Activated CD4-positive, CD25-positive, alpha-beta regulatory T cell treated with anti-CD3 and anti-CD28 coated beads, Interleukin-2, amount 50 U/mL, for 72 hours (primary cell): ENCODE data around the gene CD82.

Experiments used
- DNase-seq: peaks from one replicate; pipeline ENCODE4 v3.0.0; 2021

The CD82 gene

GRCh38 chr11:44561964-44562734, 3.3 kb upstream of the CD82 start:
- no peak for DNase-seq

GRCh38 chr11:44562845-44563460, 2.5 kb upstream of the CD82 start:
- DNase-seq, result no peak

DNA sequence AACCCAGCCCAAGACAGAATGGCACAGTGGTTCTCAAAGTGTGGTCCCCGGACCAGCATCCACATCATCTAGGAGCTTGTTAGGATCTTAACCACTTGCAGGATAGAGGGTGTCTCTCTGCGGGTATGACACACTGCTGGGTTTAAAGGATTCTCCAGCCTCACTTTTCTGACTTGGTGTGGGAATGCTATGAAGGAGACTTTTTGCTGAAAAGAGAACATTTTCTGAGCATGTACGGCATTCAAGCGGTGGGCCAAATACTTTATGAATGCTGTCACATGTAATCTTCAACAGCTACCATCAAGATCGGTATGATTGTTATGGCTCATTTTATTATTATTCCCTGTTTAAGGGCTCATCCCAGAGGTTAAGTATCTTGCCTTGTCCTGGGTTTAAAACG, 1.8 kb upstream of the CD82 start:
- DNase-seq, result no peak

GRCh38 chr11:44564166-44564565, 1.3 kb upstream of the CD82 start:
- DNase-seq, result no peak

GRCh38 chr11:44564670-44565210, 723 bp upstream of the CD82 start:
- DNase-seq, result no peak

GRCh38 chr11:44565953-44566949, 788 bp downstream of the CD82 start:
- no peak for DNase-seq

DNA sequence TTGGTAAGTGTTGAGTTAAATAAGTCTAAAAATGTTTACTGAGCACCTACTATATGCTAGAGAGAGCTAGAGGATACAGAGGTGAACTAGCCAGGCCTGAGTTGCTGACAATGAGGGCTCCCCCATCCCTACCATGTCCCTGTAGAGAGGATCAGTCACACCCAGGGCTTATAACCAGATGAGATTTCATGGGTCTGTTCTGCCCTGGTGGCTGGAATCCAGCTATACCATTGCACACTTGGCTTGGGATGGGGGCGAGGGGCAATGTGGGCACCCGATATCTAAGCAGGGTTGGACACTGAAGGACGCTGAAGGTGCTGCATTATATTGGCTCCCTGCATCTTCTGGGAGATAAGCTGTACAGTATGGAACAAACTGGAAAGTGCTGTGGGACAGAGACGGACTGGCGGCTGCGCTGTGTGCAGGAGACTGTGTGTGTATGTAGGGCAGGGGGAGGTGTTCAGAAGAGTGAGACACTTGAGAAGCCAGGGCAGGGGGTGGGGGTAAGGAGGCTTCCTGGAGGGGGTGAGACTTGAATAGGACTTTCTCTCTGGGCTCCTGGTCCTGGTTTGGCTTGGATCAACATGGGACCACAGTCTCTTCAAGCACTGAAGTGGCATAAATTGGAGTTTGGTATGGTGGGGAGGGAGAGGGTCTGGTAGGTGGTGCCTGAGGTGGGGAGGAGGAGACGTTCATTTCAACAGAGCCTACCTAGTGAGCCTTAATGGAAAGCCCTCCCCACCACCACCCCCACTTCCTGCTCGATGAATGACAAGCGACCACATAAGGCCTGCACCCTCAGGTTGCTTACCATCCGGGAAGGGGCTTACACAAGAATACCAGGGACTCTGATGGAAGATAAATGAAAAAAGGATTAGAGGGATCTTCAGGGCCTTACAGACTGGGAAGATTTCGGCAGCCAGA, 1.8 kb downstream of the CD82 start:
- DNase-seq, result no peak

DNA sequence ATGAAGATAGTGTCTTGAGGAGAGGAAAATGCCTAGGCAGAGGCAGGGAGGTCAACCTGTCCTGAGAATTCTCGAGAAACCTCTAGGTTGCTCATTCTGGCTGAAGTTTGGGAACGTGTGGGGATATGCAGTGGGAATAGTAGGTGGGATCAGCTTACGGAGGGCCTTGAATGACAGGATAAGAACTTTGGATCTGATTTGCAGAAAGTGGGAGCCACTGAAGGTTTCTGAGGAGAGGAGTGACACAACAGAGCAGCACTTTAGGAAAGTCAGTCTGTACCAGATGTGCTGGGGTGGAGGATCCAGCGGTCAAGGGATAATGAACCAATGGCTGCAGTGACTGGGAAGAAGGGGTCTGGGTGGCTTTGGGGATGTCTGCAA, 2.4 kb downstream of the CD82 start:
- DNase-seq, result no peak

GRCh38 chr11:44568331-44568657, 2.8 kb downstream of the CD82 start:
- DNase-seq, result no peak

GRCh38 chr11:44568658-44569473, 3.4 kb downstream of the CD82 start:
- DNase-seq, result peak; percentile 81

GRCh38 chr11:44570411-44571155, 5.1 kb downstream of the CD82 start:
- DNase-seq, result no peak

DNA sequence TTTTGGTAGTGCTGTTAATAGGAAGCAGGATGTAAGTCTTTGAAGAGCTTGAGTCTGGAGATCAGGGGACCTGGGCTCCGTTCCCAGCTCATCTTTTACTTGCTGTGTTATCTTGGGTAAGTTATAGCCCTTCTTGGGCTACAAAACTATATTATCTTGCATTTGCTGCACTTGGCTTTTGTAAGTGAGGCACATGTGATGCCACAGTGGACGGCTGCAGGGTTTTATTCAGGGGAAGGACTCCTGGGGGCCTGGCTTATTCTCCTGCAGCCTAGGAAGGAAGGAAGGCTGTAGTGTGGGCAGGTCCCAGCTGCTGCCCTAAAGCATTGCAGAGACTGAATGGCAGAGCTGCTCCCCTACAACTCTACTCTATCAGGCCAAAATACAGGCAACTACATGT, 6.4 kb downstream of the CD82 start:
- DNase-seq, result no peak

- no peak for DNase-seq
These were observed 7.0 kb downstream of the CD82 start for GRCh38 chr11:44572436-44572835.

GRCh38 chr11:44572884-44573283, 7.4 kb downstream of the CD82 start:
- no peak for DNase-seq

- no peak for DNase-seq
These were observed 7.9 kb downstream of the CD82 start for GRCh38 chr11:44573333-44573732.

- no peak for DNase-seq
These were observed 9.3 kb downstream of the CD82 start for GRCh38 chr11:44574610-44575287.

DNA sequence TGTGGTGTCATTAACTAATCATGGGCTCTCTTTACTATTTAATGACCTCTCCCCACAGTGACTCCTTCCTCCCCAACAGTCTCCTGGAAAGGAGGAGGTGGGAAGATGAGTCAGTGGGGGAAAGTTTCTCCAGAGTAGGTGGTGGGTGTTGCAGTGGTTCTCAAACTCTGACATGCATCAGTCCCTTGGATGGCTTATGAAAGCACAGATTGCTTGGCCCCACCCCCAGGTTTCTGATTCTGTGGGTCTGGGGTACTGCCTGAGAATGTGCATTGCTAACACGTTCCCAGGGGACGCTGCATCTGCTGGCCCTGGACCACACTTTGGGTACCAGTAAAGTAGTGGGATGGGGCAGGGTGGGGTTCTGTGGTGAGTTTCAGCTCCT, 9.8 kb downstream of the CD82 start:
- no peak for DNase-seq

GRCh38 chr11:44575962-44576361, 10.5 kb downstream of the CD82 start:
- DNase-seq, result no peak

DNA sequence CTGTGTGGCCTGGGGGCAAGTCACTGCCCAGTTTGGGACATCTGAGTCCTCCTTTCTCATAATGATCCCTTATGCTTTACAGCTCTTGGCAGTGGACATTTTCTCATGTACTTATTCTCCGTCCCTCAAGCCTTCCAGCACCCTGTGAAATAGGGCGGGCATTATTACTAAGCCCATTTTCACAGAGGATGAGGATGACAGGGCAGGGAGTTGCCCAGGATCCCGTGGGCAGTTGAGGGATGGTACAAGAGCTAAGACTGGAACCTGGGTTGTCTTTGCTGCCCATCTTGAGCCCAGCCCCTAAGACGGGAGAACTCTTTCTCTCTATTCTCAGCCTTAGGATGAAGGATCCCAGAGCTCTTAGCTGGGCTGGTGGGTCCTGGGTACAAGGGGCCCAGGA, 11.2 kb downstream of the CD82 start:
- no peak for DNase-seq

DNA sequence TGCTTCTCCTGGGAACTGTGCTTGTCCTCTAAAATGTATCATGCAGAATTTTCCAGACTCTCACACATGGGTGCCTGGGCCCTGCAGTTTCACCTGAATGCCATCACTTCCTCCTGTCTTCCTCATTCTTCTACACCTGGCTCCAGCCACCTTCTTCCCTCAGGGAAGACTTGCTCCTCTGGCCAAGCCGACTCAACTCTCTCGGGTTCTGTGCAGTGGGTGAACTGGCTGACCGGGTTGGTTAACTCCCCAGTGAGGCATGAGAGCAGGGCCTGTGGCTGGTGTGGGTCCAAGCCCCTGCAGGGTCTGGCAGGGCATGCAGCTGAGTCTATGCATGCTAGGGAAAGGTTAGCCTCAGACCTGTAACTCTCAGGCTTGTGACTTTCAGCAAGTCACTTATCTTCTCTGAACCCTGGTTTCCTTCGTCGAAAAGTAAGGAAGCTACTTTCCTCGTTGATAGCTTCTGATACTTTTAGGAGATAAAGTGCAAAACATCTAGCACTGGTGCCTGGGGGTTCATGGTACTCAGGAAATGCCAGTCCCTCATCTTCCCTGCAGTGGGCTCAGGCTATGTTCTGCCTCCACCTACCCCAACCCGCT, 11.9 kb downstream of the CD82 start:
- no peak for DNase-seq
